Activated CD4-positive, alpha-beta T cell treated with anti-CD3 and anti-CD28 coated beads, Interleukin-2, Interleukin-4, amounts not matched to agents 100 ng/mL and 50 ng/mL, durations not matched to agents 16 hours and 8 hours (primary cell): Measurements from ENCODE around the gene SHISA9.

Experiments
- DNase-seq: peaks from one replicate; pipeline ENCODE4 v3.0.0-alpha.2; 2020; ENCODE audit warnings: low spot score

The SHISA9 gene

GRCh38 chr16:13120091-13120490, 218.7 kb downstream of the SHISA9 start:
- DNase-seq = no peak

GRCh38 chr16:13120557-13120956, 219.2 kb downstream of the SHISA9 start:
- DNase-seq = no peak

GRCh38 chr16:13123991-13124390, 222.6 kb downstream of the SHISA9 start:
- no peak for DNase-seq

GRCh38 chr16:13127144-13127543, 225.7 kb downstream of the SHISA9 start:
- DNase-seq = no peak

GRCh38 chr16:13130586-13130985, 229.2 kb downstream of the SHISA9 start:
- DNase-seq = no peak

- no peak for DNase-seq
Measured at GRCh38 chr16:13134836-13135235, 233.4 kb downstream of the SHISA9 start.

GRCh38 chr16:13136901-13137300, 235.5 kb downstream of the SHISA9 start:
- no peak for DNase-seq

- DNase-seq = no peak
Measured at GRCh38 chr16:13138528-13138927, 237.1 kb downstream of the SHISA9 start.

GRCh38 chr16:13139661-13140241, 238.4 kb downstream of the SHISA9 start:
- DNase-seq = no peak

- DNase-seq = no peak
Measured at GRCh38 chr16:13143551-13143950, 242.2 kb downstream of the SHISA9 start.

GRCh38 chr16:13146829-13147228, 245.4 kb downstream of the SHISA9 start:
- no peak for DNase-seq

- no peak for DNase-seq
Measured at GRCh38 chr16:13148294-13148693, 246.9 kb downstream of the SHISA9 start.

- DNase-seq = no peak
Measured at GRCh38 chr16:13148836-13149235, 247.4 kb downstream of the SHISA9 start.

GRCh38 chr16:13150181-13150885, 248.9 kb downstream of the SHISA9 start:
- DNase-seq = no peak

- no peak for DNase-seq
Measured at GRCh38 chr16:13153696-13154095, 252.3 kb downstream of the SHISA9 start.

GRCh38 chr16:13154799-13155198, 253.4 kb downstream of the SHISA9 start:
- no peak for DNase-seq

- no peak for DNase-seq
Measured at GRCh38 chr16:13155377-13155776, 254.0 kb downstream of the SHISA9 start.

GRCh38 chr16:13155780-13156179, 254.4 kb downstream of the SHISA9 start:
- no peak for DNase-seq

GRCh38 chr16:13157082-13157481, 255.7 kb downstream of the SHISA9 start:
- DNase-seq = no peak

- no peak for DNase-seq
Measured at GRCh38 chr16:13158427-13158826, 257.0 kb downstream of the SHISA9 start.

GRCh38 chr16:13165024-13165423, 263.6 kb downstream of the SHISA9 start:
- DNase-seq = no peak

- DNase-seq = no peak
Measured at GRCh38 chr16:13168091-13168572, 266.7 kb downstream of the SHISA9 start.

- no peak for DNase-seq
Measured at GRCh38 chr16:13171313-13171712, 269.9 kb downstream of the SHISA9 start.

- no peak for DNase-seq
Measured at GRCh38 chr16:13176711-13177110, 275.3 kb downstream of the SHISA9 start.
